ENCODE data around the gene SIK3.

The SIK3 gene

DNA sequence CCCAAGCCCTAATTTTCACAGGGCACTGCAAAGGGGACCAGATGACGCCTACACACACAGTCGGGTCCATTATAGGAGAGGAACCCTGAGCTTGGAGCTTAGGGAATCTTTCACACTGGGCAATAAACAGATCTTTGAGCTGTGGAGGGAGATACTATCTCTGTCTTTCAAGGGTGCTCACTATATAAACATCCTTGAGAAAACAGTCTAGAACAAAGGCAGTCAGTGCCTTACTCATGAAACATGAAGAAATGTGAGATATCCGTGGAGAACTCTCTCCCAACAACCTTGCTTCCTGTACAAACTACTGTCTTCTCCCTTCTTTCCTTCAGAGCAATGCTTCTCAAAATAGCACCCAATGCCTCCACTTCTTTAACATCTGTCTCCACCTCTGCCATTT, 151.8 kb downstream of the SIK3 start:
- no peak overlapping the region for H3K4me2 ChIP-seq (ENCODE audit: low read depth, low read length)
- no peaks in the 10 kb centered on the region; the same call in 1 of the 2 replicates for H3K36me3 ChIP-seq (replicated peaks; ENCODE audit: insufficient read depth, low read length)
- no peak overlapping the region for H2AFZ ChIP-seq (ENCODE audit: low read length)
- no peaks in the 10 kb centered on the region for H3F3A ChIP-seq (ENCODE audit: insufficient read depth, low read length)
- no peaks in the 10 kb centered on the region for H3K9me3 ChIP-seq (replicated peaks; ENCODE audit: insufficient read depth, low read length)
- no peak overlapping the region for H3K4me3 ChIP-seq (ENCODE audit: low read length)
- TF ChIP-seq EZH2phosphoT487 (IDR thresholded peaks at IDR 0.05; ENCODE audit: low read length), result no peak
- TF ChIP-seq, protein P1, sequence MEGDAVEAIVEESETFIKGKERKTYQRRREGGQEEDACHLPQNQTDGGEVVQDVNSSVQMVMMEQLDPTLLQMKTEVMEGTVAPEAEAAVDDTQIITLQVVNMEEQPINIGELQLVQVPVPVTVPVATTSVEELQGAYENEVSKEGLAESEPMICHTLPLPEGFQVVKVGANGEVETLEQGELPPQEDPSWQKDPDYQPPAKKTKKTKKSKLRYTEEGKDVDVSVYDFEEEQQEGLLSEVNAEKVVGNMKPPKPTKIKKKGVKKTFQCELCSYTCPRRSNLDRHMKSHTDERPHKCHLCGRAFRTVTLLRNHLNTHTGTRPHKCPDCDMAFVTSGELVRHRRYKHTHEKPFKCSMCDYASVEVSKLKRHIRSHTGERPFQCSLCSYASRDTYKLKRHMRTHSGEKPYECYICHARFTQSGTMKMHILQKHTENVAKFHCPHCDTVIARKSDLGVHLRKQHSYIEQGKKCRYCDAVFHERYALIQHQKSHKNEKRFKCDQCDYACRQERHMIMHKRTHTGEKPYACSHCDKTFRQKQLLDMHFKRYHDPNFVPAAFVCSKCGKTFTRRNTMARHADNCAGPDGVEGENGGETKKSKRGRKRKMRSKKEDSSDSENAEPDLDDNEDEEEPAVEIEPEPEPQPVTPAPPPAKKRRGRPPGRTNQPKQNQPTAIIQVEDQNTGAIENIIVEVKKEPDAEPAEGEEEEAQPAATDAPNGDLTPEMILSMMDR (IDR thresholded peaks at IDR 0.05; ENCODE audit: low read length), result no peak
- no peak for TF ChIP-seq EZH2 (optimal IDR thresholded peaks at IDR 0.05; ENCODE audit: low read depth, low read length)
- no peak for DNase-seq
- H3K27me3 ChIP-seq (replicated peaks; ENCODE audit: insufficient read depth, low read length), result no peaks in the 10 kb centered on the region
- H3K9me2 ChIP-seq (replicated peaks; ENCODE audit: insufficient read depth, low read length), result no peaks in the 10 kb centered on the region
- no peaks in the 10 kb centered on the region for H4K20me1 ChIP-seq (ENCODE audit: insufficient read depth, low read length)
- H3K9ac ChIP-seq (ENCODE audit: low read length), result no peak overlapping the region
- H3K4me1 ChIP-seq (ENCODE audit: low read length), result no peaks in the 10 kb centered on the region
- no peak overlapping the region for H3K27ac ChIP-seq (ENCODE audit: low read length)
- H3K79me2 ChIP-seq (ENCODE audit: low read length), result peaks cover 4% of the 10 kb centered on the region; the same call in 1 of the 2 replicates

- Histone ChIP-seq H3K27me3 (replicated peaks; ENCODE audit: insufficient read depth, low read length) (no peaks in the 10 kb centered on the region), H3K79me2 (ENCODE audit: low read length) (peaks cover 7% of the 10 kb centered on the region; the same call in 1 of the 2 replicates), H3K9me2 (replicated peaks; ENCODE audit: insufficient read depth, low read length) (no peaks in the 10 kb centered on the region), H3K4me2 (ENCODE audit: low read depth, low read length) (no peak overlapping the region), H3F3A (ENCODE audit: insufficient read depth, low read length) (no peaks in the 10 kb centered on the region), H3K4me1 (ENCODE audit: low read length) (no peaks in the 10 kb centered on the region), H3K27ac (ENCODE audit: low read length) (no peak overlapping the region), H3K4me3 (ENCODE audit: low read length) (no peak overlapping the region), H2AFZ (ENCODE audit: low read length) (no peak overlapping the region), H4K20me1 (ENCODE audit: insufficient read depth, low read length) (no peaks in the 10 kb centered on the region), H3K9ac (ENCODE audit: low read length) (no peak overlapping the region), H3K9me3 (replicated peaks; ENCODE audit: insufficient read depth, low read length) (no peaks in the 10 kb centered on the region), H3K36me3 (replicated peaks; ENCODE audit: insufficient read depth, low read length) (no peaks in the 10 kb centered on the region)
- no peak for DNase-seq
- TF ChIP-seq, protein P1 (IDR thresholded peaks at IDR 0.05; ENCODE audit: low read length), result no peak
- TF ChIP-seq EZH2phosphoT487 (IDR thresholded peaks at IDR 0.05; ENCODE audit: low read length) (no peak), EZH2 (optimal IDR thresholded peaks at IDR 0.05; ENCODE audit: low read depth, low read length) (no peak)
Measured at GRCh38 chr11:116939499-116939898, 158.7 kb downstream of the SIK3 start.

- no peaks in the 10 kb centered on the region for H4K20me1 ChIP-seq (ENCODE audit: insufficient read depth, low read length)
- TF ChIP-seq EZH2phosphoT487 (IDR thresholded peaks at IDR 0.05; ENCODE audit: low read length), result no peak
Measured at GRCh38 chr11:116938471-116939070, 159.7 kb downstream of the SIK3 start.

GRCh38 chr11:116936754-116937446, 161.3 kb downstream of the SIK3 start:
- no peak overlapping the region for H2AFZ ChIP-seq (ENCODE audit: low read length)
- DNase-seq, result no peak
- H3K27me3 ChIP-seq (replicated peaks; ENCODE audit: insufficient read depth, low read length), result no peaks in the 10 kb centered on the region
- H3K4me1 ChIP-seq (ENCODE audit: low read length), result peaks cover 7% of the 10 kb centered on the region
- no peak overlapping the region for H3K9ac ChIP-seq (ENCODE audit: low read length)
- H3K36me3 ChIP-seq (replicated peaks; ENCODE audit: insufficient read depth, low read length), result no peaks in the 10 kb centered on the region
- H3F3A ChIP-seq (ENCODE audit: insufficient read depth, low read length), result no peaks in the 10 kb centered on the region
- no peaks in the 10 kb centered on the region for H3K9me3 ChIP-seq (replicated peaks; ENCODE audit: insufficient read depth, low read length)
- H3K79me2 ChIP-seq (ENCODE audit: low read length), result peaks cover 14% of the 10 kb centered on the region
- H4K20me1 ChIP-seq (ENCODE audit: insufficient read depth, low read length), result no peaks in the 10 kb centered on the region
- H3K27ac ChIP-seq (ENCODE audit: low read length), result no peak overlapping the region
- H3K9me2 ChIP-seq (replicated peaks; ENCODE audit: insufficient read depth, low read length), result no peaks in the 10 kb centered on the region
- no peak overlapping the region for H3K4me2 ChIP-seq (ENCODE audit: low read depth, low read length)
- TF ChIP-seq EZH2phosphoT487 (IDR thresholded peaks at IDR 0.05; ENCODE audit: low read length), result no peak
- TF ChIP-seq, protein P1 (IDR thresholded peaks at IDR 0.05; ENCODE audit: low read length), result no peak
- TF ChIP-seq EZH2 (optimal IDR thresholded peaks at IDR 0.05; ENCODE audit: low read depth, low read length), result no peak
- no peak overlapping the region for H3K4me3 ChIP-seq (ENCODE audit: low read length)

More at GRCh38 chr11:116938471-116939070, 159.7 kb downstream of the SIK3 start:
- H3K27me3 ChIP-seq (replicated peaks; ENCODE audit: insufficient read depth, low read length), result no peaks in the 10 kb centered on the region
- no peaks in the 10 kb centered on the region for H3K4me1 ChIP-seq (ENCODE audit: low read length)
- peaks cover 8% of the 10 kb centered on the region for H3K79me2 ChIP-seq (ENCODE audit: low read length)
- DNase-seq, result no peak
- no peaks in the 10 kb centered on the region for H3K9me3 ChIP-seq (replicated peaks; ENCODE audit: insufficient read depth, low read length)
- no peaks in the 10 kb centered on the region for H3K9me2 ChIP-seq (replicated peaks; ENCODE audit: insufficient read depth, low read length)
- no peak overlapping the region for H3K4me2 ChIP-seq (ENCODE audit: low read depth, low read length)
- H2AFZ ChIP-seq (ENCODE audit: low read length), result no peak overlapping the region
- no peaks in the 10 kb centered on the region for H3K36me3 ChIP-seq (replicated peaks; ENCODE audit: insufficient read depth, low read length)
- no peak overlapping the region for H3K4me3 ChIP-seq (ENCODE audit: low read length)
- H3K9ac ChIP-seq (ENCODE audit: low read length), result no peak overlapping the region
- H3K27ac ChIP-seq (ENCODE audit: low read length), result no peak overlapping the region
- no peaks in the 10 kb centered on the region for H3F3A ChIP-seq (ENCODE audit: insufficient read depth, low read length)

Measured in MM.1S (cell line).